Coronary artery (tissue), 2 donors: ENCODE measurements around the gene MDC1.
A peak's percentile ranks its signal among the peaks of the same experiment; 100 is the strongest.

ENCODE experiments used
- DNase-seq: peaks from one replicate; pipeline ENCODE4 v3.0.0-alpha.2; 2017; ENCODE audit warnings: low spot score
- H3K27ac ChIP-seq, 2 donors: fragments of 200-600 bp; sonication (generic); one replicate each; pipeline ENCODE4 v1.5.1; 2016 to 2019
- H3K4me3 ChIP-seq: fragments of 200-600 bp; sonication (generic); 2 replicates; pipeline ENCODE4 v1.5.1; 2016; ENCODE audit warnings: mild to moderate bottlenecking, moderate library complexity
- TF ChIP-seq, protein P1 (sequence below): fragments of 200-600 bp; sonication (generic); IDR thresholded peaks from one replicate; pipeline ENCODE4 v1.5.1; 2019; ENCODE audit warnings: antibody characterized with exemption

The MDC1 gene

DNA sequence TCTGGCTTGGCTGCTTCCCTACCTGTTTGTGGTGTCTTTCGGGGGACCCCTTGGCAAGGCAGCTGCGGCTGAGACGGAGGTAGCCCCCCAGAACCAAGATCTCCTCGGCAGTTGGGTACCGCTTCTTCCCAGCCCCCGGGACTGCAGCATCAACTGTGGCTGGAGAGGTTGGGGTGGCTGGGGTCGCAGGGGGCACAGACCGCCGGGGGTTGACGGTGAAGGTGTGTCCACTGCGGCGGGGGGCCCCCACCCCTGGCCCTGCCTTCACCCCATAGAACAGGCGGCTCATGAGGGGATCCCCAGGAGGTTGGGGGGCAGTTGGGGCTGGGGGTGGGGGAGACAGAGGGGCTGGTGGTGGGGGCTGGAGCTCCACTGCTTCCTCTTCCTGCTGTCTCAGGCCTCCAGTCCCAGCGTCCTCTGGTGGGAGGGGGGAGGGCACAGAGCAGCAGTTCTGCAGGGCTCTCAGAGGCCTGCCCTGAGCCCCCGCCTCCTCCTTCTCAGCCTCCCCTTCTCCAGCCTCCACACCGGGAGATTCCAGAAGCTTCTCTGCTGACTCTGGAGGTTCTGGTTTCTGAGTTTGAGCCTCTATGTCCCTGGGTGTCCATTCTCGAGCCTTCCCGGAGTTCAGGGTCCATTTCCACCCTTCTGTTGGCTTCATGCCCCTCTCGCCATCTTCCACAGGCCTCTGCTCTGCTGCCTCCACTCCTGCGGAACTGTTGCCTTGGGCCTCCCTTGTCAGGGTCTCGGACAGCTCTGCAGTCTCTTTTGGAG is 32.5 kb downstream of the MDC1 start:
- H3K27ac ChIP-seq: peak overlapping the region; percentile 95 to 100
- TF ChIP-seq, protein P1, sequence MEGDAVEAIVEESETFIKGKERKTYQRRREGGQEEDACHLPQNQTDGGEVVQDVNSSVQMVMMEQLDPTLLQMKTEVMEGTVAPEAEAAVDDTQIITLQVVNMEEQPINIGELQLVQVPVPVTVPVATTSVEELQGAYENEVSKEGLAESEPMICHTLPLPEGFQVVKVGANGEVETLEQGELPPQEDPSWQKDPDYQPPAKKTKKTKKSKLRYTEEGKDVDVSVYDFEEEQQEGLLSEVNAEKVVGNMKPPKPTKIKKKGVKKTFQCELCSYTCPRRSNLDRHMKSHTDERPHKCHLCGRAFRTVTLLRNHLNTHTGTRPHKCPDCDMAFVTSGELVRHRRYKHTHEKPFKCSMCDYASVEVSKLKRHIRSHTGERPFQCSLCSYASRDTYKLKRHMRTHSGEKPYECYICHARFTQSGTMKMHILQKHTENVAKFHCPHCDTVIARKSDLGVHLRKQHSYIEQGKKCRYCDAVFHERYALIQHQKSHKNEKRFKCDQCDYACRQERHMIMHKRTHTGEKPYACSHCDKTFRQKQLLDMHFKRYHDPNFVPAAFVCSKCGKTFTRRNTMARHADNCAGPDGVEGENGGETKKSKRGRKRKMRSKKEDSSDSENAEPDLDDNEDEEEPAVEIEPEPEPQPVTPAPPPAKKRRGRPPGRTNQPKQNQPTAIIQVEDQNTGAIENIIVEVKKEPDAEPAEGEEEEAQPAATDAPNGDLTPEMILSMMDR: no peak
- no peak for DNase-seq
- H3K4me3 ChIP-seq: peak overlapping the region; percentile 91

DNA sequence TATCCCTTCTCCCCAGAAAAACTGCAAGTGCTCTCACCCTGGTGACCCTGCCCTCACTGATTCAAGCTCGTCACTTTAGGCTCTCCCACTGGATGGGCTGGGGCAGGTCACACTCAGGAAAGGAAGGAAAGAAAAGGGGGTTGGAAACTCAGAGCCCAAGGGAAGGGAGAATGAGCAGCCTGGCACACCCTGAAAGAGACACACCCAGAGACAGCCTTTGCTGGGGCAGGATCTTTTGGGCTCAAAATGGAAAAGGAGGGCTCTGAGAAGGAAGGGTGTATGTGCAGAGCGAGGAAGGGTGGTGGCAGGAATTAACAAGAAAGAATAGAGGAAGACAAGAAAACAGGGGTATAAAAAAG is 33.1 kb downstream of the MDC1 start:
- Histone ChIP-seq H3K4me3 (peak overlapping the region; percentile 91), H3K27ac (peak overlapping the region; percentile 95 to 100)
- TF ChIP-seq, protein P1: no peak
- no peak for DNase-seq

DNA sequence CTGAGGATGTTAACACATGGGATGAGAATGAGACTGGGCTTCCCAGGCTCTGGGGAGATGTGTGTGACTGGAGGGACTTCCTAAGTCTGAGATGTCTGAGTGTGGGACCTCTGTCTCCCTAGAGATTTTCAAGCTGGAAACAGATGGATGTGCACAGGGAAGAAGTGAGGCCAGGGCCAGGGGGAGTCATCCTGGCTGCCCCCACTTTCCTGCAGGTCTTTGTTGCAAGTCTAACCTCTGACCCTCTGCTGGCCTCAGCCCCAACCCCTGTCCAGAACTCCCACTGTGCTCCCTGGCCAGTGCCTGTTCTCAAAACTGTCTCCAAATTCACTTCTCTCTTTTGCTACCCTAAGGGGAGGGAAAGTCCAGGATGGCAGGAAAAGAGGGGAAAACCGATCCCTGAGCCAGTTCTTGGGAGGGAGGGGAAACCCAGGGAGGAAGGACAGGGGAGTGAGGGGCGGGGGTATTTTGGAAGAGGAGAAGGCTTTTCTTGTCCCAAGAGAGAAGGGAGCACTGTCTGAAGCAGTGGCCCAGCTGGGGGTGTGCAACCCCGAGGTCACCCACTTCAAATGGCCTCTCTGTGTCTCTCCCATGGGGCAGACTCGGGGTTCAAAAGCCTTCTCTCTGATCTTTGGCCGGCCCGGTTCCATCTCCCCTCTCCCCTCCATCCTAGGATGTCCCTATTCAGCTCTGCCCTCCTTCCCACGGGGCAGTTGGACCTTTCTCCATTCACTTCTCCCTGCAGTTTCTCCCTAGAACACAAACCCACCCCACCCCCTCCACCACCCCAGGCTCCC is 33.7 kb downstream of the MDC1 start:
- peak overlapping the region; percentile 91 for H3K4me3 ChIP-seq
- H3K27ac ChIP-seq: peak overlapping the region; percentile 95 to 100
- TF ChIP-seq, protein P1: no peak
- no peak for DNase-seq

DNA sequence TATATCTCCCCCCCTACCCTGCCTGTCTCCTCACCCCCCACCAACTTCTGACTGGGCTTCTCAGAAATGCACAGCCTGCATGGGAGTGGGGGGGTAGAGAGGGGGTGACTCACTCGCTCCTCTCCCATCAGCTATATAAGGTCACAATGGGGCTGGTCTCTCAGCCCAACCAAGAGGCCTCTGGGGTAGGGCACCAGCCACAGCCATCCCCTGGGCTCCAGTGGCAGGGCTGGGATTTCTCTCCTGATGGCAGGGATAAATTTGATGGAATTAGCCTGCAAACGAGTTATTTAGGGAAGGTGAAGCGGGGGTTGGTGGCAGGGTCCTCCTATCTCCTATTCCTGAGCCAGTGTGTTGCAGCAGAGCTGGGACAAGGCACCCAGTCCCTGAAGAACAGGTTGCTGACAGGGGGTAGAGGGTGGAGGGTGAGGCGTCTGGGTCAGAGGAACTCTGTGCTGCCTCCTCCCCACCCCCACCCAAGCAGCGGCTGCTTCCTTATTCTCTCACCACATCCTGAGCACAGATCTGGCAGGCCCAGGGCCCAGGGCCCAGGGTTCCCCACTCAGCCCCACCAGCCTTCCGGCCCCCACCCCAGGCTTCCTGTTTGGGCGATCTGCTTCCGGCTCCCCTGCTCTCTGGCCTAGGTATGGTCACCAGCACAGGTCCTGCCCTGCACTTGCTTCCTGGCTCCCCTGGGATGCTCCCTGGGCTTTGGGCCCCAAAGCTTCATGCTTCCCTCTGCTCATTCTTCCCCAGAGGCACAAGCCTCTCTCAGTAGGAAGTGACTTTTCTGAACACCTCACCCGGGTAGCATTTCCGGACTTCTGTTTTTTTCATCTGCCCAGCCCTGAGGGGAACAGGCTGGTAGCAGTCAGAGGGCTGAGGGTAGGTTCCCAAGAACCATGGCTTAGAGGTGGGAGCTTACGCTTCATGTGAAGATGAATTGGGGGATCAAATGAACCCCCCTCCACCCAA is 34.7 kb downstream of the MDC1 start:
- peak; percentile 93 for DNase-seq
- Histone ChIP-seq H3K27ac (peak overlapping the region; percentile 95 to 100), H3K4me3 (peak overlapping the region; percentile 91)
- TF ChIP-seq, protein P1: no peak

DNA sequence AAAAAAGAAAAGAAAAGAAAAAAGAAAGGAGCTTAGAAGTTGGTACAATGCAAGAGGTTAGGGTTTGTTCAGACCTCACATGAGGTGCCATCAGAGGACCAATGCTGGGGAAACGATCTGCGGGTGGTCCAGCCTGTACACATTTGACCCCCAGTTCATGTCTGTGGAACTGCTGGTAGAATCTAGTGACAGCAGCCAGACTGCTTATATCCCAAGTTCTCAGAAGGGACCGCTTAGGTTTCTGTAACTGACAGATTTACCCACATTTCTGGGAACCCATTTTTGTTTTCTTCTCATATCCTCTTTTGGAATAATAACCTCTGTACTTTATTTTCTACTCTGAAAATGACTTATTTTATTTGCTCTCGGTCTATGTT is 35.3 kb downstream of the MDC1 start:
- DNase-seq: no peak
- TF ChIP-seq, protein P1: no peak
- Histone ChIP-seq H3K4me3 (peak overlapping the region; percentile 91), H3K27ac (peak overlapping the region; percentile 95 to 100)

DNA sequence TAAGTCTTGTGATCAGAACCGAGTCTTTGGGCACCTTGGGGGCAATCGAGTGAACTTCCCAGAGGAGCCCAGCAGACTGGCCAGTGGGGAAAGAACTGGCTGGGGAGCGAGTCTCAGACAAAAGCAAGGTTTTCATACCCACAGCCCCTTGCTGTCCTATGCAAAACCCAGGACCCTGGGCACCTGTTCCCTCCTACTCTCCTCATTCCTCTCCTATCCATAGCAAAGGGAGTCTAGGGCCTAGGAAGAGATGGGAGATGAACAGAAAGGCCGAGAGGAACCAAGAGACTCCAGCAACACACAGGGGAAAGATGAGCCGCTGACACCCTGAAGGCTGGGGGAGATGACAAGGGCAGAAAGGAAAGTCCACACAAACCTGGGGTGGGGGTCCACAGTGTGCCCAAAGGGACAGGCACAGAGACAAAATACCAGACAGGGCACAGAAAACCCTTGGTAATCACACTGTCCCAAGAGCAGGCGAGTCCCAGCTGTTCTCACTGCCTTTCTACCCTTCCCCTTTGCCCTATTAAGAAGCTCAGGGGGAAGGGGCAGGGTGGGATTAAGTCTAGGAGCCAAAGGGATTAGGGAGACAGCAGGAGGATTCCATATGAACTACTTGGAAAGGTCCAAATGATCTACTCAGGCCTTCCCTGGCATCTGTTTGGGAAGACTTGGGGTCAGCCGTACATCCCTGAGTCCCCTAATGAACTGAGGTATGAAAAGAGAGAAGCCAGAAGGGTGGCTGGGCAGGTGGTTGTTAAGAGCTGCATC is 37.1 kb downstream of the MDC1 start:
- no peak for DNase-seq
- TF ChIP-seq, protein P1: no peak
- H3K4me3 ChIP-seq: peak overlapping the region; percentile 91
- peak overlapping the region; percentile 76 to 95 for H3K27ac ChIP-seq
